Measurements from ENCODE around the gene DGKQ.
"Not testable (repeated sequence)": the region's sequence is repeated elsewhere in the genome, so short reads cannot be mapped to it uniquely, and the experiment has no call there.

The DGKQ gene

DNA sequence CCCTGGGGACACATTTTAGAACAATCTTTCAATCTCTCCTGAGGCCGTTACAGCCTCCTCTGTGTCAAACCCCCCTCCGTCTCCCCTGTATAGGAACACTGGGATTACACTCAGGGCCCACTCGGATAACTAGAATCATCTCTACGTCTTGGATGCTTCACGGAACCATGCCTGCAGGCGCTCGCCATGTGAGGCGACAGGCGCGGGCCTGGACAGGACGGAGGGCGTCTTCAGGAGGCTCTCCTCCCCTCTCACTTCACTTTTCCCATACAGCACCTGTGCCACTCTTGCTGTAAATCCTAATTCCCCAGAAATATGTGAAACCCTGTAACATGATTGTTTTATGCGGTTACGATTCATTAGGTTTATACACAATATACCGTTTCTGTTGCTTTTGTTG is 9.4 kb upstream of the DGKQ start:
- DNase-seq (ENCODE audit: insufficient read length, low spot score) (no peak), FAIRE-seq (no peak)

DNA sequence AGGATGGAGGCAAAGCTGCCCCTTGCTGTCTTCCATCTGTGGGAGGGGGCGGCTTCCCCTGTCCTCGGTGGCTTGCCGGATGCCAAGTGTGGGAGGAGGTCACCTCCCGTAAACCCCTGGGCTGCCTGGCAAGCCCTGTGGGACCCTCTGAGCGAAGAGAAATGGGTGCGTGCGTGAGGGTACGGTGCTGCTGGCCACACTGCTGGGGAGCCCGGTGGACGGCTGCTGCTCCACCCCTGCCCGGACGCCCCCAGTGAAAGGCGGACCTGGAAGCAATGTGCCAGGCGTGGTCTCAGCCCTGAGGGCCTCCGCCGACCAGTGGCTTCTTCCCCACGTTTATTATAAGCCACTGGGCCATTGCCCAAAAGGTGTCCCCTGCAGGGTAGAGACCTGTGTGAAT is 8.9 kb upstream of the DGKQ start:
- no peak for FAIRE-seq
- no peak for DNase-seq (ENCODE audit: insufficient read length, low spot score)

DNA sequence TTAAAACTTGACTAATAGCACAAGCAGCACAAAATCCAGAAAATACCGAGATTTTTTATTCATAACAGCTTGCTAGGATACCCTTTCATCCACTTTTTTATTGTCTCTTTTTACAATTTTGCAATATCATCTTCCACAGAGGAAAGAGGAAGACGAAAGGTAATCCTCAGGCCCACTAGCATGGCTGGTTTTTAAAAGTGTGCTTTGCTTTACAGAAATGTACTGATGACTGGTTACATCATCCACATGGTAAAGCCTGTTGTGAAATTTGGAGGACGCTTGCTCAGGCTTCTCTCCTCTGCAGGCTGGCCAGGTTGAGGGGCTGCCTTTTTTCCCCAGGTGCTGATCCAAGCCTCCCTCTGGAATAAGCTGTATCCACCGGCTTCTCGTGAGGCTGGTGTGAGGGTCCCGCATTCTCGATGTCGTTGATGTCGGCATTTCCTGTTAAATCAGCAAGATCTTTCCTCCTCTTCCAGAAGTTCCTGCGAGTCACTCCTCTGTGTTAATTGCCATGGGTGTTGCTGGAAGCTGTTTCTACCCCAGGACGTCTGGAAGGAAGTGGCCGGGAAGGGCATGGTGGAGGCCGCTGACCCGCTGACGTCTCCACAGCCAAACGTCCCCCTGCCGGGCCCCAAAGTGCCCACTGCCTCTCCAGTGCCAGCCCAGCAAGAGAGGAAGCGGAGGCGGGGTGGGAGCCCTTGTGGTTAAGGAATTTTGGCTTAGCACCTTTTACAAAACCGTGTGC is 5.8 kb upstream of the DGKQ start:
- FAIRE-seq = no peak
- DNase-seq (ENCODE audit: insufficient read length, low spot score) = no peak

DNA sequence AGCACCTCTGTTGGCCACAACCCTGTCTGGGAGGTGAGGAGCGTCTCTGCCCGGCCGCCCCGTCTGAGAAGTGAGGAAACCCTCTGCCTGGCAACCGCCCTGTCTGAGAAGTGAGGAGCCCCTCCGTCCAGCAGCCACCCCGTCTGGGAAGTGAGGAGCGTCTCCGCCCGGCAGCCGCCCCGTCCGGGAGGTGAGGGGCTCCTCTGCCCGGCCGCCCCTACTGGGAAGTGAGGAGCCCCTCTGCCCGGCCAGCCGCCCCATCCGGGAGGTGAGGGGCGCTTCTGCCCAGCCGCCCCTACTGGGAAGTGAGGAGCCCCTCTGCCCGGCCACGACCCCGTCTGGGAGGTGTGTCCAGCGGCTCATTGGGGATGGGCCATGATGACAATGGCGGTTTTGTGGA is 2.6 kb upstream of the DGKQ start:
- DNase-seq (ENCODE audit: insufficient read length, low spot score); FAIRE-seq: not testable (repeated sequence)

DNA sequence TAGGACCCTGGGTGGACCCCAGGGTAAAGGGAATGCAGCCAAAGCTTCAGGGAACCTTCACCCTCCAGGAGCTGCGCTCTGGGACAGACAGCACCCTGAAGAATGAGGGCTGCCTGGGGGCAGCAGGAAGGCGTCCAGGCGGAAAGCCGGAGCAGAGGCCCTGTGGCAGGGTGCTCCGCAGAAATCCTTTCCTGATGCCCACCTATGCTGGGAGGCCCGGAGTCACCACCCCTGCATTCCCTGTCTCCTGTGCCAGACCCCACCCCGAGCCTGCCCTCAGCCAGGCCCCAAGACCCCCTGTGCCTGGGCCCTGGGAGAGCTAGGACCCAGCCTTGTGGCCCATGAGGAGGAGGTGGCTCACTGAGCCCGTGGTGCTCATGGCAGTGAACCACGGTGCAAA is 1.3 kb upstream of the DGKQ start:
- DNase-seq (ENCODE audit: insufficient read length, low spot score) (no peak), FAIRE-seq (no peak)

DNA sequence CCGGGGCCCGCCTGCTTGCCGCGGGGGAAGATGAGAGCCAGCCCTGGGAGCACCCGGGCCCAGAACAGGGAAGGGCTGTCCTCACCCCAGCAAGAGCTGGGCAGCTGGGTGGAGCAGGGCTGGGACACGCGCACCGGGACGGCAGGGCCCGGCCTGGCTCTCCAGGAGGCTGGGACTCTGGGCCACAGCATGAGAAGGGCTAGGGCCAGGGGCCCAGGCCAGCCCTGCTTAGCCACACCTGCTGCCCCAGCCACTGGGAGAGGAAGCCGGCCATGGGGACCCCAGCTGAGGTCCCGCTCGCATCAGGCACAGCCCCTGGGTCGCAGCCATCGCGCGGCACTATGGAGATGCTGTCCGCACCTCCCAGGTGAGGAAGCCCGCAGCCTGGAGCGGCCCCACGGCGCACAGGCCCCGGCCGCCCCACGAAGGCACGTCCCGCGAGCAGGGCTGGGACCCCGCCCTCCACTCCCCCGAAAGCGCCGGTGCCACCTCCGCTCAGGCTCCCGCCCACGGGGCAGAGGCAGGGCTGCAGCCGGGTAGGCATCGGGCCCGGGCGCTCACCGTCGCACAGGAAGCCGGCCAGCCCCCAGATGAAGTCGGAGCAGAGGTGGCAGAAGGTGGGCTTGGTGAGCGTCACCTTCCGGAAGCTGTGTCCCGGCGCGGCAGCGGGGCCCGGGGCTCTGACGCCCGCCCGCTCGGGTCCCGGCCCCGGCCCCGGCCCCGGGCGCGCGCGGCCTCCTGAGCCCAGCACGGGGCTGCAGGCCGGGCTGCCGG is 531 bp downstream of the DGKQ start:
- FAIRE-seq (no peak), DNase-seq (ENCODE audit: insufficient read length, low spot score) (peak; percentile 44)

DNA sequence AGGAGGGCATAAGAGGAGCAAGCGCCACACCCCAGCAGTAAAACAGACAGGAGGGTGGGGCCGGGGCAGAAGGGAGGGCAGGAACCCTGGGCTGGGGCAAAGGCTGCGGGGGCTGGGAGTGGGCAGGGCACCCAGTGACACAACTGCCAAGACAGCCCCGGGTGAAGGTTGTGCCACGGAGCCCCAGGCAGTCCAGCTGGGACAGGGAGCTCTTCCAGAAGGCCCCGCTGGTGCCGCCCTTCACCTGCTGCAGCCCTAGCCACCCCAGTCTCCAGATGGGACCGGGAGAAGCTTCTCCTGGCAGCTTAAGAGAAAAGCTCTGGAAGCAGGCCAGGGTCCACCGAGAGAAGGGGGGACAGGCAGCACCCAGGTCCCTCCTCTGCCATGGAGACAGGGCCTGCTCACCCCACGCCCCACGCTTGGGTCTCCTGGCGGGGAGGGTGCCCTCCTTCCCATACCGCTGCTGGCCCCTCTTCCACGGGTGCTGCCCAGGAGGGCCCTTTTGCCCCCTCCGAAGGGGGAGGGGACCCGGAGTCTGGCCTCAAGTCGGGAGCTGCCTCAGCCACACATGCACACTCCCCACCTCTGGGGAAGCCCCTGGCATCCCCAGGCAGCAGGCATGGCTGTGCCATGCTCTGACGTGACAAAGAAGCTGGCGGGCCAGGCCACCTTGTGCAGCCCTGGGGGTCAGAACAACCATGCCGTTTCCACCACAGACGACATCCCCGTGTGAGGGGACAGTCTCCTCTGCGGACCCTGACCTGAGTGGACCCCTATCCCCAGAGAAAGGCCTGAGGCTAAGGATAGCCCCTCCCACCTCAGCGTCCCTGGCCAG is 1.5 kb downstream of the DGKQ start:
- FAIRE-seq (no peak), DNase-seq (ENCODE audit: insufficient read length, low spot score) (no peak)

DNA sequence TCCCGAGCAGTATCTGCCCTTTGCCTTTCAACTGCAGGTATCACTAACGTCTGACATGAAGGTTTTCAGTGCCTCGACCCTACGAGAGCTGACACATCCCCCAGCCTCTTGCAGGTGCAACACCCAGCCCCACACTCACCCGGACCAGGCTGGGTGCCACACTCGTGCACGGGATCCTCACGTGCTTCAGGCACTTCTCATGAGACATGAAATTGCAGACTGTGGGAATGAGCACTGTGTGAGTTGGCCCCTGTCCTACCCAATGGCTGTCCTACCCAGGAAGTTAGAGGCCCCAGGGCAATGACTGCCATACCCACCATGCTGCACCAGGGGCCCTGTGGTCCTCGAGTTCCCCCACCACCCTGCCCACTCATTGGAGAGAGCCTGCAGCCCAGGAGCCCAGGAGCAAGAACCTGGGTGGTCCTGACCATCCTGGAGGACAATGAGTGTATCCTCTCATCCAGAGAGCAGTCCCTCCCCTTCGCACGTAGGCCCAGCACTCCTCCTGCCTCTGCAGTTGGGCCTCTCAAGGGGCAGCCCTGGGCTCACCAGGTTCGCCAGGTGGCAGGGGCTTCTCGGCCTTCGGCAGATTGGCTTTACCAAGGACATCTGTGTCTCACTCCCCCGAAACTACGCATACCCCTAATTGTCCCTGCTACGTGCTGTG is 2.4 kb downstream of the DGKQ start:
- FAIRE-seq (no peak), DNase-seq (ENCODE audit: insufficient read length, low spot score) (no peak)

DNA sequence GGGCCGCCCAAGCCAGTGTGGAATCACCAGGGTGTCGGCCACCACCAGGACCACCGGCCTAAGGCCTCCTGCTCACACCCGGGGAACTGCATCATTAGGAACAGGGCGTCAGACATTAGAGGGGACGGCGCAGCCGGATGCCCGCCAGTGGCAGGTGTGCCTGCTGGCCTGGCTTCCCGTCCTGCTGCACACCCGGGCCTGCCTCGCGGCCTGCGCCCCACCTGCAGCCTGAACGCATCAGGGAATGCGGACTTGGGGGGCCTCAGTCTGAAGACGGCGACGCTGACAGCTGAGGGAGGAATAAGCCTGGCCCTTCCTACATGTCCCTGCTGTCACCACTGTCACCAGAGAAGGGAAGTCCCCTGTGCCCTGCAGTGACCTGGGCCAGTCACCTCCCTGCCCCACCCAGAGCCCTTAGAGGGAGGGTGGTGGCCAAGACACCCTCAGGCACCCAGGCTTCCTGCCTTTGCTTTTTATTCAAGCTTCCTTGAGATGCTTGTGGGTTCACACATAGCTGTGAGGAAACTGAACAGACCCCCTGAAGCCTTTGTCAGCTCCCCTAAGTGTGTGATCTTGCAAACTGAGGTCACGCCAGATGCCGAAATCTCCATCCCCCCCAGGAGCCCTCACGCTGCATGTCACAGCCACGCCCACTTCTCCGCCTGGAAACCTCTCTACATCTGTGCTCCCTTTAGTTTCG is 3.2 kb downstream of the DGKQ start:
- FAIRE-seq = no peak
- no peak for DNase-seq (ENCODE audit: insufficient read length, low spot score)

DNA sequence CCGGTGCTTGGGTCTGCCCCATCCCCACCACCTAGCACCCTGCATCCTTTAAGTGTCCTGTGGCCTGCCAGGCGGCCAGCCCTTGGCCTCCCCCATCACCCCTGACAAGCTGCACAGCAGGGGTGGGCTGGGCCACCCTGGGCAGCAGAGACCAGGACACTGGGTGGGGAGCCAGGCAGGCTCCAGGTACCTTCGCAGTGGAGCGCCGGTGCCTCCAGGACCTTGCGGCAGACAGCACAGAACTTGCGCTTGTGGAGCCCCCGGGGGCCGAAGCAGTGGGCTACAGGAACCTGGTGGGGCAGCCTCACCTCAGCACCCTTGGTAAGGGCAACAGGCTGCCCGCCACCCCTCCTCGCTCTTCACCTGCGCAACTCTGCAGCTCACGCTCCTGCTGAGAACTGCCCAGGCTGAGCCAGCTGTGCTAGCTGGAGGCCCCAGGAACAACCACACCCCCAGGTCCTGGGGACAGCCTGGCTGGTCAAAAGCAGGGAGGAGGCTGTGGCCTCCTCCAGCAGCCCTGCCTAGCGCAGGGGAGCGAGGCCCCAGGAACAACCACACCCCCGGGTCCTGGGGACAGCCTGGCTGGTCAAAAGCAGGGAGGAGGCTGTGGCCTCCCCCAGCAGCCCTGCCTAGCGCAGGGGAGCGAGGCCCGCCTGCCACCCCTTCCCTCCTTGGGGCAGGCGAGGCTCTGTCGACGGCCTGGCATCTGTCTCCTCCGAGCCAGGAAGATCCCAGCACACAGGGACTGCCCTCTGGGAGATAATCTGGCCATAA is 4.6 kb downstream of the DGKQ start:
- no peak for FAIRE-seq
- no peak for DNase-seq (ENCODE audit: insufficient read length, low spot score)

DNA sequence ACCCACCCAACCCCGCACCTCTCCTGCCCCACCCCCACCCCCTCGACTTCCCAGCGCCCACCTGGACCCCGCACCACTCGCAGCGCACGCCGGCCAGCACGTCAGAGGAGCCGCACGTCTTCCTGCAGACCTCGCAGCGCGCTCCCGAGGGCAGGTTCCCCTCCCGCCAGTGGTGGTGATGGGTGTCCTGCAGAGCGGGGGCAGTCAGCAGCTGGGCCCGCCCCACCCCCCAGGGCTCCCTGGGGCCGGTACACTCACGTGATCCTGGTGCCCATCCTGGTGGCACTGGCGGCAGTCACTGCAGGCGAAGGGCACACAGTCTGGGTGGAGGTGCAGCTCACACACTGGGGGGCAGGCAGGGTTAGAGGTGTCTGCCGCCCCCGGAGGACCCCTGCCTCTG is 5.1 kb downstream of the DGKQ start:
- no peak for FAIRE-seq
- no peak for DNase-seq (ENCODE audit: insufficient read length, low spot score)

DNA sequence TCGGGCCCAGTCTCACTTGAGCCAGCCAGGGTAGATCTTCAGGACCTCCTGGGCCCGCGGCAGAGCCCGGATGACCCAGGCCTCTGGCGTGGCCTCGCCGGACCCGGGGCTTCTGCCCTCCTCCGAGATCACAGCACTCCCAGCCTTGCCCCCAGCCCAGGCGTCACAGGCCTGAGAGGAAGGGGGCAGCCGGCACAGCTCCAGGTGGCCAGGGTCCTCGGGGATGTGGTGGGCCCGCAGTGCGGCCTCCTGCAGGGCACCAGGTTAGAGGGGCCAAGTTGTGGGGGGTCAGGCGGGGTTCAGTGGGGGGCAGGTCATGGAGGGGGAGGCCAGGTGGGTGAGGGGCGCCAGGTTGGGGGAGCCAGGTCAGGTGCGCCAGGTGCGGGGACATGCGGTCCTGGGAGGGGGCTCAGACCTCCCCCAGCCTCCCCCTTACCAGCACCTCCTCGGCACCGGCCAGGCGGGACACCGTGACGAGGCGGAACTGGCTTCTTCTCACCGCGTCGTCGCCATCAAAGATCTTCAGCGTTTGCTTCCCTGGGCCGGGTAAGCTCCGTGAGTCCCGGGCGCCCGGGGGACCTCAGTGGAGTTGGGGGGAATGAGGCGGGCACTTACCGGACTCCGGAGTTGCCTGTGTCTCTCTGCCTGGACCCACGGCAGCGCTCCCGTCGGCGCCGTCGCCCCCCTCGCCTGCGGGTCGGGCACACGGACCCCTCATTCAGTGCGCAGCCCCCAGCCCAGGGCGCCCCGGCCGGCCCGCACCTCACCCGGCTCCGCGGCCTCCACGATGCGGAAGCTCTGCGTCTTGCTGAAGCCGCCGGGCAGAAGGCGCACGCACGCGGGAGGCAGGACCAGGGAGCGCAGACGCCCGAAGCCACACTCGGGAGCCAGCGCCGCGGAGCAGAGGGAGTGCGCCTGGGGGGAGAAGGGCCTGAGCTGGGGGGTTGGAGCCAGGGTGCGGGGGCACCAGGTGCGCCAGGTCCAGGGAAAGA is 6.0 kb downstream of the DGKQ start:
- FAIRE-seq (no peak), DNase-seq (ENCODE audit: insufficient read length, low spot score) (no peak)

DNA sequence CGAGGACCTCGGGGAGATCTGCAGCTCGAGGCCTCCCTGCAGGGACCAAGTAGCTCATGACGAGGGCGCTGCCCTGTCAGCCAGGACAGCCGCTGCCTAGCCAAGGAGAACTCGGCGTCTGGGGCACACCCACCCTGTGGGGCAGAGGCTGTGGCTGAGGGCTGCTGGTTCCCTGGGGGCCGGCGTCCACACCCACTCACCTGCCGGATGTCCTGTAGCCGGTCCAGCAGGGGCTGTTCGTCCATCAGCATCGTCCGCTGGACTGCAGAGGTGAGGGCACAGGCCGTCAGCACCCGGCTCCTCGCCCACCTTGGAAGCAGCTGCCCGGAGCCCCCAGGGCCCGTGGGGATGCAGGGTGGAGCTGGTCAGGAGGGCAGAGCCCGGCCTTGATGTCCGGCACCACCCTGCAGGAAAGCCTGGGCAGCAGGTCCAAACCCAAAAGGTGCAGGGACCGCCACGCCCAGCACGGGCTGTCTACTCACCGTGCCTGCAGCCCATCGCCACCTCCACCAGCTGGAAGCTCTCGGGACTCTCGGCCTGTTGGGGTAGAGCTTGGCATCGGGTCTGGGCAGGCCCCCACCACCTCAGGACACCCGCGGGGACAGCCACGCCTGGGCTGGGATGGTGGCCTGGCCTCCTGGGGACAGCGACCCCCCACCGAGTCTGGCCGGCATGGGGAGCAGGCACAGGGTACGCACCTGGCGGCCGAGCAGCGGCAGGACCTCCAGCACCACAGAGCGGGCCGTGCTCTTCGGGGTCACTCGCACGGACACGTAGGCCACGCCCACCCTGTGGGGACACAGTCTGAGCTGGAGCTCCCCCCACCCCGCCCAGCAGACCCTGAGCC is 6.9 kb downstream of the DGKQ start:
- FAIRE-seq (no peak), DNase-seq (ENCODE audit: insufficient read length, low spot score) (no peak)

DNA sequence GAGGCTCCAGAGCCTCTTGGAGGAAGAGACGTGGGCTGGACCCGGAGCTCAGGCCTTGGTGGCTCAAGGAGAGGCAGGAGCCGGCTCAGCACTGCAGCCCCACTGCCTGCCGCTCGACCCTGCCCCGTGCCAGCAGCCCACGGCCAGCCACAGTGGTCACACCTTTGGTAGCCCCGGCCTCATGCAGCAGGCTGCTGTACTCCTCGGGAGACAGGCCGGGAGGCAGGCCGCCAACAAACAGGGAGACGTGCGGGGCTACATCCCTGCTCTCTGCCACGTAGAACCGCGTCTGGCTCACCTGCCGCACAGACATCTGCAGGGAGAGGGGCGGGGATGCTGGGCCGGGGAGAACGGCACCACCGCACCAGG is 7.6 kb downstream of the DGKQ start:
- FAIRE-seq (no peak), DNase-seq (ENCODE audit: insufficient read length, low spot score) (no peak)

DNA sequence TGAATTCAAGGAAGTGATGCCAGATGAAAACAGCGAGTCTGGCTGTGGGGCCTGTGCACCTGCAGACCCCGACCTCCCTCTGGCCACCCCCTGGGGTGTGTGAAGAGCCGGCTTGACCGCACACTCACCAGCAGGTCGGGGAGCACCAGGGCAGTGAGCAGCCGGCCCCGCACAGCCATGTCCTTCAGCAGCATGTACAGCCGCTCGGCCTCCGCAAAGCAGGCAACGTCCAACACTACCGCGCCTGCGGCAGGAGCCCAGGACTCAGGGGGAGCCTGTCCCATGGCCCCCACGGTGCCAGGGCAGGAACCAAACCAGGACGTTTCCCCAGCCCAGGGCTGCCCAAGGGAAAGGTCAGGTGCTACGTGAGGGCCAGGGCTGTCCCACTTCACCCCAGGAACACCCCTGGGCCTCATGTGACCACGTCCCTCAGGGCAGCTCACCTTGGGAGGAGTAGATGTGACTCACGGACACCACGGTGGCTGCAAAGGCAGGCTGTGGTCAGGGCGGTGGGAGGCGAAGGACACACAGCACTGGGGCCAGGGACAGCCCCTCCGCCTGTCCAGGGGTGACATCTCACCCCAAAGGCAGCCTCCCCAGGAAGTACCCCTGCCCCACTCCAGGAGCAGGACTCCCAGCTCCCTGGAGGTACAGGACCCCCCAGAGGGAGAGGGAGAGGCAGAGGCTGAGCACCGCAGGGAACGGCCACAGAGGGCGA is 8.2 kb downstream of the DGKQ start:
- FAIRE-seq (no peak), DNase-seq (ENCODE audit: insufficient read length, low spot score) (no peak)

DNA sequence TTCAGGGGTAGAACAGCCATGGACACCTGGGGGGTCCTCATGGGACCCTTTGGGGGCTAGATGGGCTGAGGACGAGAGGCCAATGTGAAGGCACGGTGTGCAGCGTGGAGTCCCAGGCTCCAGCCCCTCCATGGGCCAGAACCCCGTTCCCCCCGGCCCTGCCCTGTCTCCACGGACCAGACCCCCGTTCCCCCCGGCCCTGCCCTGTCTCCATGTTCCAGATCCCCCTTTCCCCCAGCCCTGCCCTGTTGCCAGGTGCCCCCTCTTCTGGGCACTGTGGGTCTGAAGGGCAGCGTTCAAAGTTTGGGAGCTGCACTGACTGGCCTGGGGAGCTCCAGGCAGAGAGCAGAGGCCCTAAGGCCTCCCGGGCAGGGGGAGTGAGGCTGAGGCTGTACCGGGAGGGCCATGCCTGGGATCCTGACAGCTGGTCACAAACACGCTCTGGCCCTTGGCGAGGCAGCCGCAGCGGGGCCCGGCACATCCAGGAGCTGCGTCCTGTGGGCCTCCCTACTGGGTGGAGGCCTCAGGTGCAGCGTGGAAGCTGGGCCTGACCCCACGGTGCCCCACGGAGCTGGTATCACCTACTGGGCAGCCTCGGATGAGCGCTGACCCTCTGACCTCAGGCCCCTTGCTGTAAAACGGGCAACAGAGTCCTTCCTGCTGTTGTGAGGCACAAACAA is 8.9 kb downstream of the DGKQ start:
- DNase-seq (ENCODE audit: insufficient read length, low spot score) (no peak), FAIRE-seq (no peak)
